BJ (cell line): ENCODE results near the gene ZNF684. TPM values are rescaled to one million over a fixed set of nuclear protein-coding genes. Genes with fewer than 3 reads are reported as not detected.

ENCODE experiments used
- CTCF ChIA-PET: fragments of 350-600 bp; formaldehyde crosslinking; extraction: SDS; loops from one replicate; lab custom pipeline; 2021; ENCODE audit warnings: antibody characterized with exemption, inconsistent platforms; lab: Yijun Ruan, JAX
- POLR2A ChIA-PET: fragments of 300-600 bp; sonication (Branson Sonifier 250); formaldehyde crosslinking; extraction: SDS; loops from one replicate; lab custom pipeline; 2021; ENCODE audit warnings: antibody characterized with exemption; lab: Charles Lee
- DNase-seq: peaks from one replicate; pipeline ENCODE4 v3.0.0-alpha.2; 2011; ENCODE audit warnings: low read depth
- H3K27me3 ChIP-seq: 2 replicates; pipeline ENCODE4 v1.6.0; 2011; ENCODE audit warnings: low read length; ENCODE audit not compliant: control insufficient read depth, insufficient read depth
- H3K36me3 ChIP-seq: 2 replicates; pipeline ENCODE4 v1.5.1; 2011; ENCODE audit warnings: low read length; ENCODE audit not compliant: control insufficient read depth, insufficient read depth
- H3K4me3 ChIP-seq: 2 replicates; pipeline ENCODE4 v1.5.1; 2011; ENCODE audit warnings: low read depth, mild to moderate bottlenecking, control low read depth, low read length
- polyA plus RNA-seq: library from polyadenylated mRNA; depleted of rRNA; stranded (reverse); fragments of >200 nt; gene quantifications from 2 replicates; pipeline ENCODE4 v1.2.3, GENCODE V29; 2011; rRNA removed
- small RNA-seq: library from RNA; depleted of rRNA; stranded (forward); fragments of <200 nt; gene quantifications from one replicate; pipeline ENCODE3, GENCODE V24; 2012; ENCODE audit warnings: low replicate concordance, low read depth; ENCODE audit not compliant: insufficient read length
- TF ChIP-seq, protein P1 (sequence below): IDR thresholded peaks from 2 replicates; pipeline ENCODE4 v1.5.1; 2011; ENCODE audit warnings: low read depth, mild to moderate bottlenecking, control low read depth, inconsistent platforms, low read length, moderate library complexity; ENCODE audit not compliant: insufficient read depth

The ZNF684 gene
- polyA plus RNA-seq, 1 experiment = 1.4 TPM

DNA sequence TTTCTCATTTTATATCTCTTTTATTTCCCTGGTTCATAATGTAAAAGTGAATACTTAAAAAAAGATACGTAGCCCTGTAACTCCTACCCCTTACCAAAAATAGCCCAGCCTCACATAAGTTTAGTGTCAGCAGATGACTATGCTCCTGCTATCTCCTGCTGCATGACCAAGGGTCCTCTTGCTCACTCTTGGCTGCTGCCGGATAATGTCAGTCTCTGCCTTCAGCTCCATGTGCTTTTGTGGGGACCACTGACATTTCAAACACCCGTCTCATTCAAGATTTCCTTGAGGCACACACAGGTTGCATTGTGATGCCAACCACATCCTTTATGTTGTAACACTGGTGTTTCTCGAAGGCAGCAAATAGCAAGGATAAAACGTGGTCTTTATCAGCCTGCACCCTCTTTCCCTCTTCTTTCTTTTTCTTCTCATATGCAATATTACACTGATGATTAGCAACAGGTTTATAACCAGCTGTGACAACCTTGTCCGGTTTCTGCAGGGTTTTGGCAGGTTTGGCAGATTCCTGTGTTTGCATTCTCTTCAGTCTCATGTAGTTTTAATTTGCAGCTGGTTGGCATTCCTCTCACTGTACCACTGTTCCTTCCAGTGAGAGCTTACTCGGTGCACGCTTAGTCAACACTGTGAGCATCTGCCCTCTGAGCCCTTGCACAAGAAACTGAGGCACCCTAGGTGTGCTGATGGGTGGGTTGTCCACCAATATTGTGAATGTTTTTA is 62.2 kb downstream of the ZNF684 start:
- CTCF ChIA-PET = interaction anchor here (1.0 to 1.1 kb wide), 2 partner anchors 9 to 260 kb away, joined by 5 read pairs; no protein-coding TSS in a partner anchor

DNA sequence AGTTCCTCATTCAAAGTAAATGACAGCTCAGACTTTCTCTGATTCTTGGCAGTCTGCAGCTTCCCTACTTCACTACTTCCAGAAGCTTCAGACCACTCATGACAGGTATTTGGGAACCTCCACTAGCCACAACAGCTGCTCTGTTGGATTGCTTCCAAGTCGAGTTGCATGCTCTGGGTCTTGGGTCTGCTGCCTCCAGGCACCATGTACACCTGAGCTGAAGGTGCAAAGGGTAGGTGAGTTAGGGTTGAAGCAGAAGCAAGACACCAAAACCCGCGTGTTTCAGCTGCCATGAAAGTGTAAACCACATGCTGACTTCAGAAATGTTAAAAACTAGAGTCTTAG is 62.7 kb downstream of the ZNF684 start:
- ChIA-PET CTCF (interaction anchor here (1.0 to 1.1 kb wide), 2 partner anchors 9 to 259 kb away, joined by 5 read pairs; no protein-coding TSS in a partner anchor), POLR2A (no interaction called here)
- no peaks in the 10 kb centered on the region for H3K36me3 ChIP-seq
- no peak overlapping the region for H3K4me3 ChIP-seq
- peaks cover 4% of the 10 kb centered on the region; the same call in 1 of the 2 replicates for H3K27me3 ChIP-seq
- TF ChIP-seq, protein P1, sequence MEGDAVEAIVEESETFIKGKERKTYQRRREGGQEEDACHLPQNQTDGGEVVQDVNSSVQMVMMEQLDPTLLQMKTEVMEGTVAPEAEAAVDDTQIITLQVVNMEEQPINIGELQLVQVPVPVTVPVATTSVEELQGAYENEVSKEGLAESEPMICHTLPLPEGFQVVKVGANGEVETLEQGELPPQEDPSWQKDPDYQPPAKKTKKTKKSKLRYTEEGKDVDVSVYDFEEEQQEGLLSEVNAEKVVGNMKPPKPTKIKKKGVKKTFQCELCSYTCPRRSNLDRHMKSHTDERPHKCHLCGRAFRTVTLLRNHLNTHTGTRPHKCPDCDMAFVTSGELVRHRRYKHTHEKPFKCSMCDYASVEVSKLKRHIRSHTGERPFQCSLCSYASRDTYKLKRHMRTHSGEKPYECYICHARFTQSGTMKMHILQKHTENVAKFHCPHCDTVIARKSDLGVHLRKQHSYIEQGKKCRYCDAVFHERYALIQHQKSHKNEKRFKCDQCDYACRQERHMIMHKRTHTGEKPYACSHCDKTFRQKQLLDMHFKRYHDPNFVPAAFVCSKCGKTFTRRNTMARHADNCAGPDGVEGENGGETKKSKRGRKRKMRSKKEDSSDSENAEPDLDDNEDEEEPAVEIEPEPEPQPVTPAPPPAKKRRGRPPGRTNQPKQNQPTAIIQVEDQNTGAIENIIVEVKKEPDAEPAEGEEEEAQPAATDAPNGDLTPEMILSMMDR = no peak
- no peak for DNase-seq

More for the DNA sequence above, 62.2 kb downstream of the ZNF684 start:
- Histone ChIP-seq H3K27me3 (peaks cover 4% of the 10 kb centered on the region; the same call in 1 of the 2 replicates), H3K36me3 (no peaks in the 10 kb centered on the region), H3K4me3 (no peak overlapping the region)
- POLR2A ChIA-PET = no interaction called here
- no peak for DNase-seq
- TF ChIP-seq, protein P1 = no peak

DNA sequence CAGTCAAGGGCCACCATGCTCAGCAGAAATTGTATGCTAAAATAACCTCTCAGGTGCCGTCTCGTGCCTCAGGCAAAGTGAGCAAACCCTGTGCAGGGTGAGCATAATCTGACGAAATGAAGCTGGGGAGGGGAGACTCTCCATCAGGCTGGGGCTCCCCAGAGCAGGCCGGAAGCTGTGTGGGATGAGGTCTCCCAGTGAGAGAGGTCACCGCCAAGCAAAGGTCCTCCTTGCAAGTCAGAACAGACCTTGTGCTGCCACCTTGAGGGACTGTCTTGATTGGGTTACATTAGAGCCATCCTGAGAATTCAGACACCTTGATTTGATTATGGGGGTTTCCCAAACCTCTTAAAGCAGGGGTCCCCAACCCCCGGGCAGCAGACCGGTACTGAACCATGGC is 64.2 kb downstream of the ZNF684 start:
- Histone ChIP-seq H3K27me3 (peaks cover 4% of the 10 kb centered on the region; the same call in 1 of the 2 replicates), H3K36me3 (no peaks in the 10 kb centered on the region), H3K4me3 (no peak overlapping the region)
- DNase-seq = no peak
- ChIA-PET POLR2A (no interaction called here), CTCF (no interaction called here)
- TF ChIP-seq, protein P1 = no peak

Small RNA genes lying within 50 kb of the gene (small RNA-seq; reads per million reads assigned to genes)
- gene AL356379.1 = not detected

Other genes with a start within 250 kb of the ZNF684 start
- 0.07 and 0.13 TPM in 2 replicates for gene COL9A2, start 214.4 kb upstream of the ZNF684 start, polyA plus RNA-seq
- gene SMAP2, start 157.9 kb upstream of the ZNF684 start, polyA plus RNA-seq = 9.0 and 10.2 TPM in 2 replicates
- gene ZFP69B, start 81.2 kb upstream of the ZNF684 start, polyA plus RNA-seq = 1.5 and 2.5 TPM in 2 replicates
- 1.4 and 1.9 TPM in 2 replicates for gene ZFP69, start 54.3 kb upstream of the ZNF684 start, polyA plus RNA-seq
- 6.4 and 9.6 TPM in 2 replicates for gene EXO5, start 22.9 kb upstream of the ZNF684 start, polyA plus RNA-seq
- gene RIMS3, start 134.0 kb downstream of the ZNF684 start, polyA plus RNA-seq = 0.43 and 0.59 TPM in 2 replicates
- gene NFYC, start 160.1 kb downstream of the ZNF684 start, polyA plus RNA-seq = 35.0 and 63.2 TPM in 2 replicates